Endothelial cell of umbilical vein (primary cell): ENCODE data around the gene MMS19. TPM values are rescaled to one million over a fixed set of nuclear protein-coding genes. Genes with fewer than 3 reads are reported as not detected.

Source experiments
- BruUV-seq: library from RNA; stranded (reverse); fragments of 400-500 nt; replicated peaks from 2 replicates; lab custom pipeline; 2021; lab: Mats Ljungman, UMichigan
- CTCF ChIA-PET: fragments of 300-600, 350-600 bp; sonication (Branson Sonifier 250); formaldehyde crosslinking; loops from one replicate; lab custom pipeline; 2021; ENCODE audit warnings: antibody characterized with exemption, inconsistent platforms; lab: Charles Lee
- POLR2A ChIA-PET: fragments of 300-600, 350-600 bp; sonication (Branson Sonifier 250); formaldehyde crosslinking; loops from one replicate; lab custom pipeline; 2021; ENCODE audit warnings: antibody characterized with exemption, inconsistent platforms; lab: Charles Lee
- DNase-seq: peaks from one replicate; pipeline ENCODE4 v3.0.0-alpha.2; 2011; ENCODE audit warnings: low read depth, low spot score
- FAIRE-seq: peaks from 2 replicates; lab custom pipeline; 2011; peaks lifted over from hg19 to GRCh38; lab: Jason Lieb, UNC
- H2AFZ ChIP-seq: 2 replicates; pipeline ENCODE4 v1.6.0; 2012; ENCODE audit warnings: low read depth, low read length, control low read depth, inconsistent platforms
- H3K27ac ChIP-seq: 2 replicates; pipeline ENCODE4 v1.5.1; 2011; ENCODE audit warnings: low read depth, mild to moderate bottlenecking, control low read depth, low read length, moderate library complexity; ENCODE audit not compliant: insufficient read depth
- H3K27me3 ChIP-seq, 2 experiments: 2 replicates each; pipeline versions ENCODE4 v1.6.0 to v1.6.1; 2011; ENCODE audit warnings: low read length in 2 of 2, mixed read lengths in 1 of 2; ENCODE audit not compliant: control insufficient read depth in 2 of 2, insufficient read depth in 2 of 2
- H3K36me3 ChIP-seq, 2 experiments: 2 replicates in 1 of 2; 3 replicates in 1 of 2; pipeline ENCODE4 v1.5.1; 2011; ENCODE audit warnings: low read length in 2 of 2, mild to moderate bottlenecking in 1 of 2, moderate library complexity in 1 of 2; ENCODE audit not compliant: control insufficient read depth in 2 of 2, insufficient read depth in 2 of 2; ENCODE audit errors: extremely low read depth in 1 of 2
- H3K4me1 ChIP-seq: 3 replicates; pipeline ENCODE4 v1.5.1; 2011; ENCODE audit warnings: mild to moderate bottlenecking, low read length; ENCODE audit not compliant: control insufficient read depth, insufficient read depth; ENCODE audit errors: extremely low read depth
- H3K4me2 ChIP-seq: 2 replicates; pipeline ENCODE4 v1.6.1; 2011; ENCODE audit warnings: low read length, control low read depth, mixed read lengths; ENCODE audit not compliant: insufficient read depth
- H3K4me3 ChIP-seq, 3 experiments: fragments of 200-600 bp in 1 of 3; sonication (generic), shearing (Covaris generic) in 1 of 3; replicated peaks in 1 of 3; 2 replicates each; pipeline ENCODE4 v1.5.1; 2011 to 2016; ENCODE audit warnings: control low read depth in 3 of 3, low read length in 3 of 3, mild to moderate bottlenecking in 2 of 3, inconsistent platforms in 1 of 3, low read depth in 1 of 3, moderate library complexity in 1 of 3; ENCODE audit not compliant: insufficient read depth in 1 of 3
- H3K79me2 ChIP-seq: 2 replicates; pipeline ENCODE4 v1.6.0; 2012; ENCODE audit warnings: low read length, inconsistent platforms; ENCODE audit not compliant: control insufficient read depth, insufficient read depth
- H3K9ac ChIP-seq: replicated peaks from 2 replicates; pipeline ENCODE3; 2011; ENCODE audit warnings: low read length, control low read depth; ENCODE audit not compliant: insufficient read depth; ENCODE audit errors: extremely low read depth
- H3K9me1 ChIP-seq: replicated peaks from 3 replicates; pipeline ENCODE4 v1.6.0; 2011; ENCODE audit warnings: mild to moderate bottlenecking, low read length; ENCODE audit not compliant: control insufficient read depth, insufficient read depth; ENCODE audit errors: extremely low read depth
- H3K9me3 ChIP-seq: replicated peaks from 2 replicates; pipeline ENCODE4 v1.5.1; 2012; ENCODE audit warnings: low read length, inconsistent platforms; ENCODE audit not compliant: control insufficient read depth, insufficient read depth
- H4K20me1 ChIP-seq: replicated peaks from 2 replicates; pipeline ENCODE3; 2011; ENCODE audit warnings: mild to moderate bottlenecking, low read length; ENCODE audit not compliant: control insufficient read depth, insufficient read depth; ENCODE audit errors: extremely low read depth
- EZH2 ChIP-seq: IDR thresholded peaks from 2 replicates; pipeline ENCODE4 v1.6.1; 2012; ENCODE audit warnings: borderline replicate concordance, low read depth, mild to moderate bottlenecking, moderate library complexity, low read length, inconsistent platforms; ENCODE audit not compliant: severe bottlenecking
- FOS ChIP-seq: IDR thresholded peaks from 2 replicates; pipeline ENCODE4 v1.6.1; 2011; ENCODE audit warnings: mild to moderate bottlenecking, low read length, moderate library complexity, borderline replicate concordance; ENCODE audit not compliant: insufficient read depth
- JUN ChIP-seq: IDR thresholded peaks from 2 replicates; pipeline ENCODE4 v1.6.1; 2011; ENCODE audit warnings: borderline replicate concordance, low read depth; ENCODE audit not compliant: insufficient read length, insufficient read depth
- MAX ChIP-seq: IDR thresholded peaks from 2 replicates; pipeline ENCODE4 v1.6.1; 2011; ENCODE audit not compliant: insufficient read depth, insufficient read length
- POLR2AphosphoS5 ChIP-seq: IDR thresholded peaks from 2 replicates; pipeline ENCODE4 v1.6.1; 2012; ENCODE audit warnings: low read depth, mild to moderate bottlenecking, control low read depth, low read length, moderate library complexity; ENCODE audit not compliant: insufficient read depth
- dilution Hi-C: fragments of 300-500 bp; cut with MboI; formaldehyde crosslinking; loops from one replicate; pipeline ENCODE4 v1.15.0; 2019; ENCODE audit warnings: low sequenced_read_pairs; ENCODE audit not compliant: extremely low pct_ligation_motif_present
- intact Hi-C: fragments of 100-400 bp; cut with micrococcal nuclease; formaldehyde crosslinking; loops from one replicate; pipeline ENCODE4 v1.10.0; 2022
- polyA plus RNA-seq, 4 experiments: library from polyadenylated mRNA; depleted of rRNA in 3 of 4; stranded (reverse) in 3 of 4; unstranded in 1 of 4; fragments of >200 nt; gene quantifications; 2 replicates each; pipeline versions ENCODE4 v1.2.1 to v1.2.3, GENCODE V29; 2011 to 2012; ENCODE audit warnings: missing spikeins in 1 of 4
- total RNA-seq: library from RNA; stranded (reverse); gene quantifications from 2 replicates; pipeline ENCODE4 v1.2.3, GENCODE V29; 2021

Gene MMS19
- total and polyA plus RNA-seq, 2 donors (not counting 3 experiments of a cell fraction or from before 2014, with no cell fraction given), result 95.2 to 123 TPM

- FAIRE-seq (no peak), DNase-seq (no peak)
- H3K4me2 ChIP-seq, result peak overlapping the region; percentile 26
- no TSS peak for BruUV-seq
- CTCF ChIA-PET, result interaction anchor here (1.2 to 2.9 kb wide), 5 partner anchors 9 to 55 kb away, joined by 3 to 28 read pairs (median 4); partner anchors contain the start of gene ANKRD2
- peaks cover 9% of the 10 kb centered on the region for H3K79me2 ChIP-seq
- H3K9me1 ChIP-seq, result no peaks in the 10 kb centered on the region
- no peaks in the 10 kb centered on the region for H3K27me3 ChIP-seq
- dilution Hi-C loops, result no loop called here
- H3K36me3 ChIP-seq, result no peaks in the 10 kb centered on the region
- no peak overlapping the region for H3K4me3 ChIP-seq
- peak overlapping the region; percentile 56 for H3K27ac ChIP-seq
- TF ChIP-seq EZH2 (no peak), JUN (no peak), MAX (no peak), POLR2AphosphoS5 (no peak), FOS (no peak)
- no peaks in the 10 kb centered on the region for H3K9me3 ChIP-seq
- intact Hi-C loops, result no loop called here
- peaks cover 28% of the 10 kb centered on the region for H3K4me1 ChIP-seq
- no peak overlapping the region for H2AFZ ChIP-seq
- POLR2A ChIA-PET, result no interaction called here
- no peaks in the 10 kb centered on the region for H4K20me1 ChIP-seq
- no peak overlapping the region for H3K9ac ChIP-seq
These were observed 19.0 kb upstream of the MMS19 start for GRCh38 chr10:97517096-97517750.
